Ovary (tissue), 3 donors: ENCODE data around the gene FGD3.

ENCODE experiments used
- CTCF ChIP-seq, 3 donors: fragments of 450-650 bp in 2 of 3; fragments of 200-600 bp in 1 of 3; IDR thresholded peaks; one replicate each; pipeline versions ENCODE4 v1.5.1 to v1.8.0; 2016 to 2022; ENCODE audit warnings: antibody characterized with exemption in 3 of 3, mild to moderate bottlenecking in 1 of 3
- EP300 ChIP-seq: sonication (generic); formaldehyde crosslinking; IDR thresholded peaks from one replicate; pipeline ENCODE4 v1.6.1; 2017; ENCODE audit warnings: antibody characterized with exemption
- donor health status: DM: no; HTN: no; CAD: no.

DNA sequence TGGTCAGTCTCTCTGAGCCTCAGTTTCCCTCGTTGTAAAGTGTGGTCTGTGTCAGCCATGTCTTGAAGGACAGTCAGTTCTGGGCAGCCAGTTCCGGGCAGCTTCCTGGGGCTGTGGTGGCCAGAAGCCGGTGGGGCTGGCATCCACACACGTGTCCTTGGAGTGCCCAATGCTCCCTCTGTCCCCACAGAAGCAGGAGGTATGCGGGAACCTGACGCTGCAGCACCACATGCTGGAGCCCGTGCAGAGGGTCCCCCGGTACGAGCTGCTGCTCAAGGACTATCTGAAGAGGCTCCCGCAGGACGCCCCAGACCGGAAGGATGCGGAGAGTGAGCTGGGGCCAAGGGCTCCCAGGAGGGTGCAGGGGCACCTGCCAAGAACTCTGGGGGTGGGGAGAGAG lies 62.7 kb downstream of the FGD3 start:
- TF ChIP-seq CTCF (IDR thresholded peaks at IDR 0.05) (no peak), EP300 (no peak)
